ENCODE measurements around the gene KRT222.

Gene KRT222

DNA sequence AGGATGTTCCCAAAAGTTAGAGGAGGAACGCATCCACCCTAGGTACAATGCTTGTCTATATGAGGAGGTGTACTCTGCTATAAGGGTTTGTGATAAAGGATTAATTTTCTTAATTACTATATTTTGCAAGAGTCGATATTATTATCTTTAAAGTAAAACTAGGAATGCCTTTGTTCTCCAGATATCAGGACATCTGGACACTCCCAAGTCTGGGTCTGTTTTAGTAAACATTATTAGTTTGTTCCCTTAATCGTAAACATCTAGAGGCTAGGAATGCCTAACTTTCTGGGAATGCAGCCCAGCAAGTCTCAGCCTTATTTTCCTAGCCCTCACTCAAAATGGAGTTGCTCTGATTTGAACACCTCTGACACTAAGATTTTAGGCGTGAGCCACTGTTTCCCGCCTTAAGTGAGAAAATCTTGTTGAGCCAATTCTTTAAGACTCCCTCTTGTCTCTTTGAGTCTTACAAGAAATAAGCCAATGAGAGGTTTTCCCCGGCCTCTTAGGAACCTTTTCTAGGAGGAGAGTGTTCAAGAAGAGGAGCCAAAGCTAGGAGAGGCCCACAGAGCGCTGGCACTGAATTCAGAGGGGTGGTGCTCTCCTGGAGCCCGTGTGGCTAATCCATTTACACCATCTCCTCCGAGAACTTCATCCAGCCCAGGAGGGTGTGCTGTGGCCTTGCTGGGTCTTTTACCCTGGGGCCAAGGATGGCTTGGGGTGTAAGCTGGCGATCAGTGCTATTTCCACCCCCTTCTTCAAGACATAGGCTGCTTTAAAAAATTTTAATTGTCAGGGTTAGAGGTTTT, 58.2 kb downstream of the KRT222 start:
- ChIA-PET CTCF (interaction anchor here (0.8 to 8.0 kb wide), 5 partner anchors 9 to 44 kb away, joined by 3 to 53 read pairs (median 4); partner anchors contain the start of gene CCR7), POLR2A (interaction anchor here (0.5 kb wide), 1 partner anchor 8 kb away, joined by 3 read pairs; no protein-coding TSS in a partner anchor)
- DNase-seq (ENCODE audit: extremely low spot score) = no peak
- TF ChIP-seq, protein P1, sequence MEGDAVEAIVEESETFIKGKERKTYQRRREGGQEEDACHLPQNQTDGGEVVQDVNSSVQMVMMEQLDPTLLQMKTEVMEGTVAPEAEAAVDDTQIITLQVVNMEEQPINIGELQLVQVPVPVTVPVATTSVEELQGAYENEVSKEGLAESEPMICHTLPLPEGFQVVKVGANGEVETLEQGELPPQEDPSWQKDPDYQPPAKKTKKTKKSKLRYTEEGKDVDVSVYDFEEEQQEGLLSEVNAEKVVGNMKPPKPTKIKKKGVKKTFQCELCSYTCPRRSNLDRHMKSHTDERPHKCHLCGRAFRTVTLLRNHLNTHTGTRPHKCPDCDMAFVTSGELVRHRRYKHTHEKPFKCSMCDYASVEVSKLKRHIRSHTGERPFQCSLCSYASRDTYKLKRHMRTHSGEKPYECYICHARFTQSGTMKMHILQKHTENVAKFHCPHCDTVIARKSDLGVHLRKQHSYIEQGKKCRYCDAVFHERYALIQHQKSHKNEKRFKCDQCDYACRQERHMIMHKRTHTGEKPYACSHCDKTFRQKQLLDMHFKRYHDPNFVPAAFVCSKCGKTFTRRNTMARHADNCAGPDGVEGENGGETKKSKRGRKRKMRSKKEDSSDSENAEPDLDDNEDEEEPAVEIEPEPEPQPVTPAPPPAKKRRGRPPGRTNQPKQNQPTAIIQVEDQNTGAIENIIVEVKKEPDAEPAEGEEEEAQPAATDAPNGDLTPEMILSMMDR (IDR thresholded peaks at IDR 0.05; ENCODE audit: control extremely low read depth, extremely low read depth, low read depth, missing control alignments) = no peak

DNA sequence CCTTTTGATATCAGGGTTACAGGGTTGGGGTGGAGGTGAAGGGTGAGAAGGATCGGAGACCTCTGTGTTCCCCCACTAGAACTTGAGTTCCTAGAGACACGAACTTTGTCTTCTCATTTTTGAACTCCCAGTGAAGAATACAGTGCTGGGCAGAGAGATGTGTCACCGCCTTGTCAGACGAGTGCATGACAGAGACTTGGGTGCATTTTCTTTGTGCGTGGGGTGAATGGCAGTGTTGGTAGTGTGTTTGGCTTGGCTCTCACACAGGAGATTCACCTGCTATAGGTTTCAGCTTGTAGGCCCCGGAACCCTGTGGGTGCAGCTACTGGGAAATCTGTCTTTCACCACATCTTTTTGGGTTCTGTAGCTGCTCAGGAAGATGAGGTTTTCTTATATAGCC, 59.7 kb downstream of the KRT222 start:
- TF ChIP-seq, protein P1 (IDR thresholded peaks at IDR 0.05; ENCODE audit: control extremely low read depth, extremely low read depth, low read depth, missing control alignments) = no peak

More for the DNA sequence above, 59.7 kb downstream of the KRT222 start:
- CTCF ChIA-PET = interaction anchor here (2.1 to 8.0 kb wide), 4 partner anchors 9 to 51 kb away, joined by 7 to 72 read pairs (median 38); partner anchors contain the start of gene CCR7
- POLR2A ChIA-PET = interaction anchor here (0.6 kb wide), 1 partner anchor 1402 kb away, joined by 7 read pairs; no protein-coding TSS in a partner anchor
- no peak for DNase-seq (ENCODE audit: extremely low spot score)
